IMR-90 (cell line): ENCODE results near the gene GRK2. TPM values are rescaled to one million over a fixed set of nuclear protein-coding genes. Genes with fewer than 3 reads are reported as not detected.
"Not testable (repeated sequence)": the region's sequence is repeated elsewhere in the genome, so short reads cannot be mapped to it uniquely, and the experiment has no call there.

ENCODE experiments used
- ATAC-seq: fragments of 200-7000 bp; cut with Tn5 transposase; 2 replicates; pipeline ENCODE4 v1.9.1; 2020; ENCODE audit warnings: low read depth, mild to moderate bottlenecking, moderate library complexity
- BruUV-seq: library from RNA; stranded (reverse); fragments of 400-500 nt; replicated peaks from 2 replicates; lab custom pipeline; 2021; lab: Mats Ljungman, UMichigan
- CTCF ChIA-PET: fragments of 300-600 bp; formaldehyde crosslinking; extraction: SDS; loops from one replicate; lab custom pipeline; 2021; ENCODE audit warnings: antibody characterized with exemption; lab: Yijun Ruan, JAX
- POLR2A ChIA-PET: fragments of 300-600 bp; sonication (Branson Sonifier 250); formaldehyde crosslinking; loops from one replicate; lab custom pipeline; 2022; ENCODE audit warnings: antibody characterized with exemption; ENCODE audit not compliant: unreplicated experiment; lab: Charles Lee
- DNase-seq: peaks from one replicate; pipeline ENCODE4 v3.0.0; 2013
- H2AFZ ChIP-seq: replicated peaks from 2 replicates; pipeline ENCODE3; 2013; ENCODE audit warnings: low read length, mild to moderate bottlenecking; ENCODE audit not compliant: poor library complexity
- H2AK5ac ChIP-seq: 2 replicates; pipeline ENCODE4 v1.6.1; 2013; ENCODE audit warnings: low read depth, low read length, inconsistent platforms
- H2AK9ac ChIP-seq: replicated peaks from 2 replicates; pipeline ENCODE3; 2013; ENCODE audit warnings: mild to moderate bottlenecking, low read depth, low read length, moderate library complexity; ENCODE audit not compliant: poor library complexity
- H2BK120ac ChIP-seq: 2 replicates; pipeline ENCODE4 v1.6.1; 2013; ENCODE audit warnings: low read depth, low read length, inconsistent platforms
- H2BK15ac ChIP-seq: 3 replicates; pipeline ENCODE4 v1.6.1; 2013; ENCODE audit warnings: low read depth, low read length, inconsistent platforms
- H2BK20ac ChIP-seq: 2 replicates; pipeline ENCODE4 v1.6.1; 2013; ENCODE audit warnings: low read depth, mild to moderate bottlenecking, inconsistent platforms, low read length, moderate library complexity
- H2BK5ac ChIP-seq: 2 replicates; pipeline ENCODE4 v1.6.1; 2013; ENCODE audit warnings: mild to moderate bottlenecking, low read depth, low read length, inconsistent platforms; ENCODE audit not compliant: poor library complexity, severe bottlenecking
- H3K14ac ChIP-seq: replicated peaks from 2 replicates; pipeline ENCODE4 v1.6.1; 2013; ENCODE audit warnings: low read depth, low read length, inconsistent platforms
- H3K18ac ChIP-seq: 2 replicates; pipeline ENCODE4 v1.6.1; 2013; ENCODE audit warnings: low read depth, low read length, control low read depth
- H3K23ac ChIP-seq: 2 replicates; pipeline ENCODE4 v1.6.1; 2013; ENCODE audit warnings: low read depth, low read length, inconsistent platforms
- H3K27ac ChIP-seq: 2 replicates; pipeline ENCODE4 v1.5.1; 2013; ENCODE audit warnings: mild to moderate bottlenecking, control low read depth, low read length; ENCODE audit not compliant: insufficient read depth
- H3K27me3 ChIP-seq: 2 replicates; pipeline ENCODE4 v1.6.1; 2013; ENCODE audit warnings: low read length; ENCODE audit not compliant: control insufficient read depth, insufficient read depth
- H3K36me3 ChIP-seq: 2 replicates; pipeline ENCODE4 v1.6.1; 2013; ENCODE audit warnings: low read length, mixed read lengths; ENCODE audit not compliant: control insufficient read depth, insufficient read depth
- H3K4ac ChIP-seq: 2 replicates; pipeline ENCODE4 v1.6.1; 2013; ENCODE audit warnings: low read depth, low read length, inconsistent platforms
- H3K4me1 ChIP-seq: 2 replicates; pipeline ENCODE4 v1.6.1; 2013; ENCODE audit warnings: low read length, mixed read lengths; ENCODE audit not compliant: control insufficient read depth, insufficient read depth
- H3K4me2 ChIP-seq: 2 replicates; pipeline ENCODE4 v1.6.1; 2013; ENCODE audit warnings: low read depth, mild to moderate bottlenecking, control low read depth, low read length, moderate library complexity
- H3K4me3 ChIP-seq: 2 replicates; pipeline ENCODE4 v1.5.1; 2013; ENCODE audit warnings: low read depth, mild to moderate bottlenecking, control low read depth, low read length, moderate library complexity; ENCODE audit not compliant: insufficient read depth
- H3K56ac ChIP-seq: 2 replicates; pipeline ENCODE4 v1.6.1; 2013; ENCODE audit warnings: low read length, inconsistent platforms; ENCODE audit not compliant: insufficient read depth; ENCODE audit errors: extremely low read depth
- H3K79me1 ChIP-seq, 2 experiments: 2 replicates each; pipeline ENCODE4 v1.6.1; 2013; ENCODE audit warnings: low read length in 2 of 2, inconsistent platforms in 1 of 2, low read depth in 1 of 2
- H3K9ac ChIP-seq: 2 replicates; pipeline ENCODE4 v1.6.1; 2013; ENCODE audit warnings: low read depth, low read length, control low read depth
- H3K9me1 ChIP-seq: 2 replicates; pipeline ENCODE4 v1.6.1; 2013; ENCODE audit warnings: low read length, inconsistent platforms; ENCODE audit not compliant: insufficient read depth
- H3K9me3 ChIP-seq: 2 replicates; pipeline ENCODE4 v1.6.1; 2013; ENCODE audit warnings: low read length; ENCODE audit not compliant: control insufficient read depth, insufficient read depth
- H4K20me1 ChIP-seq: 2 replicates; pipeline ENCODE4 v1.6.1; 2013; ENCODE audit warnings: low read length, inconsistent platforms; ENCODE audit not compliant: insufficient read depth
- H4K5ac ChIP-seq: 2 replicates; pipeline ENCODE4 v1.6.1; 2013; ENCODE audit warnings: mild to moderate bottlenecking, low read depth, low read length, control low read depth
- H4K8ac ChIP-seq, 2 experiments: 2 replicates each; pipeline ENCODE4 v1.6.1; 2013; ENCODE audit warnings: low read depth in 2 of 2, low read length in 2 of 2, control low read depth in 1 of 2, inconsistent platforms in 1 of 2
- H4K91ac ChIP-seq: 2 replicates; pipeline ENCODE4 v1.6.1; 2013; ENCODE audit warnings: low read depth, low read length, inconsistent platforms; ENCODE audit not compliant: insufficient read depth
- MAZ ChIP-seq: IDR thresholded peaks from 2 replicates; pipeline ENCODE4 v1.6.1; 2012; ENCODE audit warnings: low read depth, mild to moderate bottlenecking, low read length, improper control_type of control experiment, moderate library complexity, borderline replicate concordance
- MXI1 ChIP-seq: IDR thresholded peaks from 2 replicates; pipeline ENCODE4 v1.6.1; 2012; ENCODE audit warnings: low read depth, mild to moderate bottlenecking, low read length, moderate library complexity, borderline replicate concordance
- POLR2A ChIP-seq: IDR thresholded peaks from 2 replicates; pipeline ENCODE4 v1.6.1; 2012; ENCODE audit warnings: mild to moderate bottlenecking, low read depth, low read length
- RFX5 ChIP-seq: IDR thresholded peaks from 2 replicates; pipeline ENCODE4 v1.8.0; 2012; ENCODE audit warnings: low read depth, mild to moderate bottlenecking, low read length, moderate library complexity
- WGBS, 2 experiments: methylation state at CpG; one replicate each; pipeline versions ENCODE4 v1.1.5 to v1.1.7; 2013; ENCODE audit warnings: missing lambda C conversion rate in 2 of 2; ENCODE audit not compliant: insufficient read length in 1 of 2; ENCODE audit errors: extremely low coverage in 2 of 2; 5-methylcytosine and 5-hydroxymethylcytosine counted together
- dilution Hi-C: fragments of 300-500 bp; cut with HindIII; formaldehyde crosslinking; loops from one replicate; pipeline ENCODE4 v1.14.3; 2018; ENCODE audit warnings: low sequenced_read_pairs; ENCODE audit not compliant: unreplicated experiment
- in situ Hi-C: fragments of 300-500 bp; cut with MboI; formaldehyde crosslinking; loops from 3 replicates; pipeline ENCODE4 v1.14.3; 2019; ENCODE audit warnings: low sequenced_read_pairs, inconsistent platforms, mixed read lengths
- intact Hi-C: fragments of 100-400 bp; cut with micrococcal nuclease; formaldehyde crosslinking; loops from 2 replicates; pipeline ENCODE4 v1.10.0; 2022
- polyA plus RNA-seq, 3 experiments: library from polyadenylated mRNA; depleted of rRNA; stranded (reverse); fragments of >200 nt; gene quantifications; 2 replicates each; pipeline ENCODE4 v1.2.3, GENCODE V29; 2012; ENCODE audit warnings: low replicate concordance in 1 of 3
- total RNA-seq: library from RNA; depleted of rRNA; stranded (reverse); fragments of >200 nt; gene quantifications from 2 replicates; pipeline ENCODE4 v1.2.3, GENCODE V29; 2012
- TF ChIP-seq, protein P1 (sequence below): fragments of 150-350 bp; IDR thresholded peaks from 2 replicates; pipeline ENCODE4 v1.6.1; 2016; ENCODE audit warnings: low read depth, mild to moderate bottlenecking, low read length, moderate library complexity, borderline replicate concordance

The GRK2 gene
- total and polyA plus RNA-seq, 2 of the 4 experiments (the other 2 are of a cell fraction) = 26.7 to 41.8 TPM

DNA sequence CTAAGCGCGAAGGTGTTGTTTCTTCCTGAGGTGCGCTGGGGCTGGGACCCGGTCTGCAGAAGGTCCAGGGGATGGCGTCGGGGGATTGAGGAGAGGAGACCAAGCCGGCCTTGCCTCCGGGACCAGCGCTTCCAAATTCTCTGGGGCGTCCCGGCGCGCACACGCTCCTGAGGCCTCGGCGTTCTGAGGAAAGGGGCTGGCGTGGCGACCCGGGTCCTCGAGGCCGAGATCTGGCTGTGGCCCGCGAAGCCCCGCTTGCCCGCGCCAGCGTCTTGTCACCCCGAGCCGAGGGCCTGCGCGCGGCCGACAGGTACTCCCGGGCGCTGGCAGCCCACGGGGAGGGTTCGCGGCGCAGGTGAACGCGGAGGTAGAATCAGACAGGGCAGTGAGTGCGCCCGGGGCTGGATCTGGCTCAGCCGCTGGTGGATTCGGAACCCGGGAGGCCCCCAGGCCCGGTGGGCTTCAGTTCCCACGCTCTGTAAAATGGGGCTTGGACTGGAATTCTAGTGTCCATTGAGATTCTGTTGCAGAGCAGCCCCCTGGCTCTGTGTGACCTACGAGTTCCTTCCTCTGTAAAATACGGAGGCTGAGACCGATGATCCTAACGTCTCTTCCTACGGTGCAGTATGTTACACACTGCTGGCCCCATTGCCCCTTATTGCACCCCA lies 51.7 kb downstream of the GRK2 start:
- Histone ChIP-seq H3K56ac (no peak overlapping the region), H3K36me3 (no peaks in the 10 kb centered on the region), H3K4me1 (0 out of 2 replicates have a peak, but pooled peaks cover 2% of the 10 kb centered on the region), H3K23ac (peak overlapping the region; percentile 18; the same call in 1 of the 2 replicates), H3K9me1 (peaks cover 3% of the 10 kb centered on the region; the same call in 1 of the 2 replicates), H3K27ac (peak overlapping the region; percentile 7; the same call in 1 of the 2 replicates), H3K18ac (no peak overlapping the region), H2BK5ac (no peak overlapping the region), H3K9me3 (no peaks in the 10 kb centered on the region), H3K79me1 (no peaks in the 10 kb centered on the region; a peak in 1 of 4 replicates), H3K4me2 (peak overlapping the region; percentile 74), H4K8ac (peak overlapping the region in 1 of 2 experiments; percentile 13; a peak in 1 of 4 replicates), H2BK120ac (no peak overlapping the region), H2AK9ac (peak overlapping the region; percentile 87), H3K4me3 (peak overlapping the region; percentile 67), H3K4ac (peak overlapping the region; percentile 7; the same call in 1 of the 2 replicates), H4K91ac (no peak overlapping the region), H4K20me1 (peaks cover 6% of the 10 kb centered on the region; the same call in 1 of the 2 replicates), H2AFZ (peak overlapping the region; percentile 98), H3K27me3 (no peaks in the 10 kb centered on the region), H2BK20ac (no peak overlapping the region), H3K14ac (0 out of 2 replicates have a peak overlapping the region, but pooled peaks have one; percentile 16), H2BK15ac (no peak overlapping the region), H4K5ac (no peak overlapping the region), H2AK5ac (no peak overlapping the region), H3K9ac (peak overlapping the region; percentile 15)
- BruUV-seq = no TSS peak
- ChIA-PET CTCF (interaction anchor here (0.6 to 1.6 kb wide), 9 partner anchors 15 to 372 kb away, joined by 3 to 10 read pairs (median 4); partner anchors contain the start of genes GRK2 and SSH3), POLR2A (interaction anchor here (1.4 kb wide), 1 partner anchor 56 kb away, joined by 7 read pairs; no protein-coding TSS in a partner anchor)
- ATAC-seq (peak; percentile 33), DNase-seq (no peak)
- WGBS, 2 experiments = 1% methylated on average over 34 of the region's 53 CpGs; no CpG with 5 or more reads in 1 of the 2 experiments
- dilution Hi-C loops (no loop called here), in situ Hi-C loops (loop anchor here (5.0 to 10.0 kb wide), 2 partner anchors 56 to 233 kb away; no protein-coding TSS in a partner anchor), intact Hi-C loops (loop anchor here (1.0 kb wide), 3 partner anchors 52 to 237 kb away; partner anchors contain the start of gene GRK2)
- no peak for TF ChIP-seq POLR2A
- TF ChIP-seq, protein P1, sequence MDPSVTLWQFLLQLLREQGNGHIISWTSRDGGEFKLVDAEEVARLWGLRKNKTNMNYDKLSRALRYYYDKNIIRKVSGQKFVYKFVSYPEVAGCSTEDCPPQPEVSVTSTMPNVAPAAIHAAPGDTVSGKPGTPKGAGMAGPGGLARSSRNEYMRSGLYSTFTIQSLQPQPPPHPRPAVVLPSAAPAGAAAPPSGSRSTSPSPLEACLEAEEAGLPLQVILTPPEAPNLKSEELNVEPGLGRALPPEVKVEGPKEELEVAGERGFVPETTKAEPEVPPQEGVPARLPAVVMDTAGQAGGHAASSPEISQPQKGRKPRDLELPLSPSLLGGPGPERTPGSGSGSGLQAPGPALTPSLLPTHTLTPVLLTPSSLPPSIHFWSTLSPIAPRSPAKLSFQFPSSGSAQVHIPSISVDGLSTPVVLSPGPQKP = no peak
- no peak for TF ChIP-seq RFX5
- peak; percentile 46; the same call in 1 of the 2 replicates for TF ChIP-seq MXI1
- no peak for TF ChIP-seq MAZ

GRCh38 chr11:67318876-67319275 lies 52.6 kb downstream of the GRK2 start:
- H3K23ac ChIP-seq, H2AK9ac ChIP-seq, H3K9me1 ChIP-seq, H3K4me1 ChIP-seq, H3K18ac ChIP-seq, H2BK120ac ChIP-seq, H2AK5ac ChIP-seq, H3K4ac ChIP-seq, H3K4me2 ChIP-seq, dilution Hi-C loops, H4K20me1 ChIP-seq, H4K5ac ChIP-seq, H3K4me3 ChIP-seq, H3K79me1 ChIP-seq, H2BK20ac ChIP-seq, H2AFZ ChIP-seq, H2BK15ac ChIP-seq, H3K56ac ChIP-seq, H4K8ac ChIP-seq, H3K14ac ChIP-seq, H3K9me3 ChIP-seq, H3K27me3 ChIP-seq, BruUV-seq, intact Hi-C loops, H3K36me3 ChIP-seq, H3K9ac ChIP-seq, ATAC-seq, POLR2A ChIA-PET, H2BK5ac ChIP-seq, H3K27ac ChIP-seq, DNase-seq, H4K91ac ChIP-seq: not testable (repeated sequence)
- in situ Hi-C loops = loop anchor here (5.0 to 10.0 kb wide), 2 partner anchors 57 to 234 kb away; no protein-coding TSS in a partner anchor
- WGBS, 2 experiments = no CpG with 5 or more reads among the region's 12 CpGs
- CTCF ChIA-PET = interaction anchor here (0.6 kb wide), 1 partner anchor 720 kb away, joined by 4 read pairs; no protein-coding TSS in a partner anchor
